Measurements from ENCODE around the gene TMSB4X. TPM values are rescaled to one million over a fixed set of nuclear protein-coding genes. Genes with fewer than 3 reads are reported as not detected.

Gene TMSB4X
- total and polyA plus RNA-seq, 2 of the 13 experiments (the other 11 are each of a cell fraction or from before 2014, with no cell fraction given) = 10.5 to 29.6 TPM

- Histone ChIP-seq H4K20me1 (ENCODE audit: insufficient read depth, low read length) (no peaks in the 10 kb centered on the region), H2AFZ (ENCODE audit: low read length) (no peak overlapping the region), H3K27ac (ENCODE audit: extremely low read length, insufficient read depth, low read length) (no peak overlapping the region), H3K4me1 (ENCODE audit: insufficient read depth, low read length) (peaks cover 9% of the 10 kb centered on the region), H3K4me3 (replicated peaks in 1 of 3; ENCODE audit: insufficient read depth in 1 of 3, low read depth in 2 of 3, low read length in 3 of 3) (no peak overlapping the region), H3K36me3 (replicated peaks in 1 of 2; ENCODE audit: control insufficient read depth in 1 of 2, insufficient read depth in 2 of 2, low read length in 2 of 2) (no peaks in the 10 kb centered on the region), H3K4me2 (ENCODE audit: low read depth, low read length) (no peak overlapping the region), H3K27me3 (ENCODE audit: control insufficient read depth in 1 of 2, insufficient read depth in 2 of 2, low read length in 2 of 2) (no peaks in the 10 kb centered on the region), H3K79me2 (ENCODE audit: insufficient read depth, low read length) (no peaks in the 10 kb centered on the region), H3K9me3 (ENCODE audit: low read length) (no peaks in the 10 kb centered on the region), H3K9ac (ENCODE audit: insufficient read depth, low read depth, low read length) (no peak overlapping the region)
- CTCF ChIA-PET (ENCODE audit: low intra/inter-chr PET ratio, low total read pairs) = no interaction called here
- in situ Hi-C loops (cut with HindIII; ENCODE audit: extremely low pct_ligation_motif_present, low pct_unique_long_range_greater_than_20kb) = no loop called here
- DNase-seq (ENCODE audit: low spot score) (no peak), ATAC-seq (no peak), FAIRE-seq (no peak)
- no peak for TF ChIP-seq CERS6 (CRISPR knock-in tag; IDR thresholded peaks at IDR 0.05)
- TF ChIP-seq TAF15 (IDR thresholded peaks at IDR 0.05; ENCODE audit: low read depth, low read length, poor library complexity, severe bottlenecking) = no peak
- TF ChIP-seq ZNF224 (CRISPR knock-in tag; IDR thresholded peaks at IDR 0.05) = no peak
- TF ChIP-seq, protein P1, sequence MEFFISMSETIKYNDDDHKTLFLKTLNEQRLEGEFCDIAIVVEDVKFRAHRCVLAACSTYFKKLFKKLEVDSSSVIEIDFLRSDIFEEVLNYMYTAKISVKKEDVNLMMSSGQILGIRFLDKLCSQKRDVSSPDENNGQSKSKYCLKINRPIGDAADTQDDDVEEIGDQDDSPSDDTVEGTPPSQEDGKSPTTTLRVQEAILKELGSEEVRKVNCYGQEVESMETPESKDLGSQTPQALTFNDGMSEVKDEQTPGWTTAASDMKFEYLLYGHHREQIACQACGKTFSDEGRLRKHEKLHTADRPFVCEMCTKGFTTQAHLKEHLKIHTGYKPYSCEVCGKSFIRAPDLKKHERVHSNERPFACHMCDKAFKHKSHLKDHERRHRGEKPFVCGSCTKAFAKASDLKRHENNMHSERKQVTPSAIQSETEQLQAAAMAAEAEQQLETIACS (CRISPR knock-in tag; IDR thresholded peaks at IDR 0.05) = no peak
- TF ChIP-seq, protein P2, sequence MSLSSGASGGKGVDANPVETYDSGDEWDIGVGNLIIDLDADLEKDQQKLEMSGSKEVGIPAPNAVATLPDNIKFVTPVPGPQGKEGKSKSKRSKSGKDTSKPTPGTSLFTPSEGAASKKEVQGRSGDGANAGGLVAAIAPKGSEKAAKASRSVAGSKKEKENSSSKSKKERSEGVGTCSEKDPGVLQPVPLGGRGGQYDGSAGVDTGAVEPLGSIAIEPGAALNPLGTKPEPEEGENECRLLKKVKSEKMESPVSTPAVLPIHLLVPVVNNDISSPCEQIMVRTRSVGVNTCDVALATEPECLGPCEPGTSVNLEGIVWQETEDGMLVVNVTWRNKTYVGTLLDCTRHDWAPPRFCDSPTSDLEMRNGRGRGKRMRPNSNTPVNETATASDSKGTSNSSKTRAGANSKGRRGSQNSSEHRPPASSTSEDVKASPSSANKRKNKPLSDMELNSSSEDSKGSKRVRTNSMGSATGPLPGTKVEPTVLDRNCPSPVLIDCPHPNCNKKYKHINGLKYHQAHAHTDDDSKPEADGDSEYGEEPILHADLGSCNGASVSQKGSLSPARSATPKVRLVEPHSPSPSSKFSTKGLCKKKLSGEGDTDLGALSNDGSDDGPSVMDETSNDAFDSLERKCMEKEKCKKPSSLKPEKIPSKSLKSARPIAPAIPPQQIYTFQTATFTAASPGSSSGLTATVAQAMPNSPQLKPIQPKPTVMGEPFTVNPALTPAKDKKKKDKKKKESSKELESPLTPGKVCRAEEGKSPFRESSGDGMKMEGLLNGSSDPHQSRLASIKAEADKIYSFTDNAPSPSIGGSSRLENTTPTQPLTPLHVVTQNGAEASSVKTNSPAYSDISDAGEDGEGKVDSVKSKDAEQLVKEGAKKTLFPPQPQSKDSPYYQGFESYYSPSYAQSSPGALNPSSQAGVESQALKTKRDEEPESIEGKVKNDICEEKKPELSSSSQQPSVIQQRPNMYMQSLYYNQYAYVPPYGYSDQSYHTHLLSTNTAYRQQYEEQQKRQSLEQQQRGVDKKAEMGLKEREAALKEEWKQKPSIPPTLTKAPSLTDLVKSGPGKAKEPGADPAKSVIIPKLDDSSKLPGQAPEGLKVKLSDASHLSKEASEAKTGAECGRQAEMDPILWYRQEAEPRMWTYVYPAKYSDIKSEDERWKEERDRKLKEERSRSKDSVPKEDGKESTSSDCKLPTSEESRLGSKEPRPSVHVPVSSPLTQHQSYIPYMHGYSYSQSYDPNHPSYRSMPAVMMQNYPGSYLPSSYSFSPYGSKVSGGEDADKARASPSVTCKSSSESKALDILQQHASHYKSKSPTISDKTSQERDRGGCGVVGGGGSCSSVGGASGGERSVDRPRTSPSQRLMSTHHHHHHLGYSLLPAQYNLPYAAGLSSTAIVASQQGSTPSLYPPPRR (CRISPR knock-in tag; IDR thresholded peaks at IDR 0.05; ENCODE audit: borderline replicate concordance) = no peak
- TF ChIP-seq NCOA2 (CRISPR knock-in tag; IDR thresholded peaks at IDR 0.05) = no peak
- TF ChIP-seq, protein P3, sequence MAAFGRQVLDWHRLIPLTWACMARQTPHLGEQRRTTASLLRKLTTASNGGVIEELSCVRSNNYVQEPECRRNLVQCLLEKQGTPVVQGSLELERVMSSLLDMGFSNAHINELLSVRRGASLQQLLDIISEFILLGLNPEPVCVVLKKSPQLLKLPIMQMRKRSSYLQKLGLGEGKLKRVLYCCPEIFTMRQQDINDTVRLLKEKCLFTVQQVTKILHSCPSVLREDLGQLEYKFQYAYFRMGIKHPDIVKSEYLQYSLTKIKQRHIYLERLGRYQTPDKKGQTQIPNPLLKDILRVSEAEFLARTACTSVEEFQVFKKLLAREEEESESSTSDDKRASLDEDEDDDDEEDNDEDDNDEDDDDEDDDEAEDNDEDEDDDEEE (CRISPR knock-in tag; IDR thresholded peaks at IDR 0.05) = no peak
- TF ChIP-seq ZMYM4 (CRISPR knock-in tag; IDR thresholded peaks at IDR 0.05) = no peak
- TF ChIP-seq, protein P4, sequence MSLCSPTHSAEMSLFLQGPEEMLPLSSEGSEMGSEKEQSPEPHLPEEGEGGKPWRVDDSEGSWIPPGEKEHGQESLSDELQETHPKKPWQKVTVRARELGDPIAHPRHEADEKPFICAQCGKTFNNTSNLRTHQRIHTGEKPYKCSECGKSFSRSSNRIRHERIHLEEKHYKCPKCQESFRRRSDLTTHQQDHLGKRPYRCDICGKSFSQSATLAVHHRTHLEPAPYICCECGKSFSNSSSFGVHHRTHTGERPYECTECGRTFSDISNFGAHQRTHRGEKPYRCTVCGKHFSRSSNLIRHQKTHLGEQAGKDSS (CRISPR knock-in tag; IDR thresholded peaks at IDR 0.05; ENCODE audit: borderline replicate concordance, low read depth) = no peak
- TF ChIP-seq NCOR1 (IDR thresholded peaks at IDR 0.05; ENCODE audit: borderline replicate concordance, low read length) = no peak
- no peak for TF ChIP-seq ZNF660 (CRISPR knock-in tag; IDR thresholded peaks at IDR 0.05; ENCODE audit: borderline replicate concordance, low read depth)
- TF ChIP-seq SYNCRIP (IDR thresholded peaks at IDR 0.05; ENCODE audit: insufficient read depth, low read depth, low read length) = no peak
- 30% methylated on average over 3 of the region's 4 CpGs for WGBS (ENCODE audit: low lambda C conversion rate)
- POLR2A ChIA-PET = no interaction called here
- BruUV-seq (replicated peaks) = no TSS peak
- intact Hi-C loops (cut with micrococcal nuclease; ENCODE audit: unreplicated experiment) = no loop called here
These were observed 11.4 kb downstream of the TMSB4X start for GRCh38 chrX:12986164-12986779.
